Upper lobe of right lung (tissue), 1 donor: Measurements from ENCODE around the gene LDLRAP1. TPM values are rescaled to one million over a fixed set of nuclear protein-coding genes. Genes with fewer than 3 reads are reported as not detected.

Source experiments
- ATAC-seq: fragments of 200-7000 bp; cut with Tn5 transposase; one replicate; pipeline ENCODE4 v1.9.1; 2020; ENCODE audit warnings: mild to moderate bottlenecking, moderate library complexity
- DNase-seq: peaks from one replicate; pipeline ENCODE4 v3.0.0-alpha.2; 2020
- H3K27ac ChIP-seq: fragments of 200-600 bp; one replicate; pipeline ENCODE4 v1.8.0; 2022
- H3K27me3 ChIP-seq: fragments of 200-600 bp; one replicate; pipeline ENCODE4 v1.8.0; 2022; ENCODE audit warnings: mild to moderate bottlenecking
- H3K36me3 ChIP-seq: fragments of 200-600 bp; one replicate; pipeline ENCODE4 v1.8.0; 2022
- H3K4me1 ChIP-seq: fragments of 200-600 bp; one replicate; pipeline ENCODE4 v1.8.0; 2022
- H3K4me3 ChIP-seq: fragments of 200-600 bp; one replicate; pipeline ENCODE4 v1.8.0; 2022; ENCODE audit warnings: mild to moderate bottlenecking
- H3K9me3 ChIP-seq: fragments of 200-600 bp; one replicate; pipeline ENCODE4 v1.8.0; 2022
- CTCF ChIP-seq: fragments of 200-600 bp; IDR thresholded peaks from one replicate; pipeline ENCODE4 v1.8.0; 2022; ENCODE audit warnings: antibody characterized with exemption
- intact Hi-C: fragments of 100-400 bp; cut with DNase I; formaldehyde crosslinking; loops from one replicate; pipeline ENCODE4 v1.11.0; 2022
- total RNA-seq: library from RNA; stranded (reverse); fragmentation: NEBNext Ultra II Directional; extraction: Animal tissue kit (Norgen Biotek cat#: 25700); gene quantifications from one replicate; pipeline ENCODE4 v1.2.1, GENCODE V29; 2021
- donor health status: DM: no; HTN: yes; CAD: no; lungs with severe emphysema.

LDLRAP1 gene
- total RNA-seq, 1 donor from 2014 or later = 35.1 TPM

DNA sequence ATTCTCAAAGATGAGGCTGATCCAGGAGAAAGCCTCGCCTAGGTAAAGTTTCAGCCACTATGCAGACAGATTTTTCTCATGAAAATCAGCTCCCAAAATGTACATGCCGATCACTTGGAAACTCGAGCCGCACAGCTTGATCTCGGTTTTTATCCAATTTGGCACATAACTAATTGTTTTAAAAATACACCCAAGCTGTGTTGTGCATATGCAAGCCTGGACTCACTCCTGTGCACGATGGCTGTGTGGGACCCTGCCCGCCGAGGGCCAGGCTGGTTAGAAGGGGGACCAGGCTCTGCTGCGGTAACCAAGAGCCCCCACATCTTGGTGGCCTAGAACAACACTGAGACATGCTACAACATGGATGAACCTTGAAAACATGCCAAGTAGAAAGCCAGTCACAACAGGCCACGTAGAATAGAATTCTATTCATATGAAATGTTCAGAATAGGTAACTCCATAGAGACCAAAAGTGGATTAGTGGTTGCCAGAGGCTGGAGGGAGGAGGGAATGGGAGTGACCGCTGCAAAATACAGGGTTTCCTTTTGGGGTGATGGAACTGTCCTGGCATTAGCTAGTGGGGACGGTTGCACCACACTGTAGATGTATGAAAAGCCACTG, 16.1 kb upstream of the LDLRAP1 start:
- Histone ChIP-seq H3K4me1 (no peaks in the 10 kb centered on the region), H3K4me3 (no peak overlapping the region), H3K27me3 (no peaks in the 10 kb centered on the region), H3K27ac (no peak overlapping the region), H3K36me3 (no peaks in the 10 kb centered on the region), H3K9me3 (no peaks in the 10 kb centered on the region)
- DNase-seq (no peak), ATAC-seq (no peak)
- TF ChIP-seq CTCF = no peak
- intact Hi-C loops = no loop called here

- H3K27me3 ChIP-seq = no peaks in the 10 kb centered on the region
- intact Hi-C loops = no loop called here
- no peak for TF ChIP-seq CTCF
- no peak overlapping the region for H3K4me3 ChIP-seq
- no peak overlapping the region for H3K27ac ChIP-seq
- ATAC-seq (no peak), DNase-seq (no peak)
- H3K4me1 ChIP-seq = no peaks in the 10 kb centered on the region
- H3K36me3 ChIP-seq = no peaks in the 10 kb centered on the region
- no peaks in the 10 kb centered on the region for H3K9me3 ChIP-seq
Observed at GRCh38 chr1:25527946-25528595, 15.3 kb upstream of the LDLRAP1 start.

DNA sequence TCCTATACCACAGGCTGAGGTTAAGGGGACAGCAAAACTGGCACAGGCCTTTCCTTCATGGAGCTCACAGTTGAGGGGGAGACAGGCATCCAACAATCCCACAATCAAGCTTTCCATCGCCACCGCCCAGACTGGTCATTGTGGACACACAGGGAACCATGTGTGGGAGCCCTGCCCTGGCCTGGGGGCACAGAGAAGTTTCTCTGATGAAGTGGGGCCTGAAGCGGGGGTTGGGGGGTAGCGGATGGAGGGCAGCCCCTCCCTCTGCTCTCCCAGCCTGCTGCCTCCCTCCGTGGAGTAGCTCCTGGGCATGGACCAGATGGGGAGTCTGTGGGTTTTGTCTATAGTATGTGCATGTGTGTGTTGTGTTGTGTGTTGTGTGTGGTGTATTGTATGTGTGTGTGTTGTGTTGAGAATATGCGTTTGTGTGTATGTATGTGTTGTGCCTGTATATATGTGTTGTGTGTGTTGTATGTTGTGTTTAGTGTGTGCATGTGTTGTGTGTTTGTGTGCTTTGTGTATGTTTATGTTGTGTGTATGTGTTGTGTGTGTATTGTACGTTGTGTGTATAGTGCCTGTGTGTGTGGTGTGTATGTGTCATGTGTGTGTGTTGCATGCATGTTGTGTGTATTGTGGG, 14.4 kb upstream of the LDLRAP1 start:
- DNase-seq (no peak), ATAC-seq (no peak)
- H3K4me1 ChIP-seq = no peaks in the 10 kb centered on the region
- no peak overlapping the region for H3K27ac ChIP-seq
- intact Hi-C loops = no loop called here
- TF ChIP-seq CTCF = no peak
- H3K27me3 ChIP-seq = no peaks in the 10 kb centered on the region
- no peak overlapping the region for H3K4me3 ChIP-seq
- H3K9me3 ChIP-seq = no peaks in the 10 kb centered on the region
- H3K36me3 ChIP-seq = no peaks in the 10 kb centered on the region

DNA sequence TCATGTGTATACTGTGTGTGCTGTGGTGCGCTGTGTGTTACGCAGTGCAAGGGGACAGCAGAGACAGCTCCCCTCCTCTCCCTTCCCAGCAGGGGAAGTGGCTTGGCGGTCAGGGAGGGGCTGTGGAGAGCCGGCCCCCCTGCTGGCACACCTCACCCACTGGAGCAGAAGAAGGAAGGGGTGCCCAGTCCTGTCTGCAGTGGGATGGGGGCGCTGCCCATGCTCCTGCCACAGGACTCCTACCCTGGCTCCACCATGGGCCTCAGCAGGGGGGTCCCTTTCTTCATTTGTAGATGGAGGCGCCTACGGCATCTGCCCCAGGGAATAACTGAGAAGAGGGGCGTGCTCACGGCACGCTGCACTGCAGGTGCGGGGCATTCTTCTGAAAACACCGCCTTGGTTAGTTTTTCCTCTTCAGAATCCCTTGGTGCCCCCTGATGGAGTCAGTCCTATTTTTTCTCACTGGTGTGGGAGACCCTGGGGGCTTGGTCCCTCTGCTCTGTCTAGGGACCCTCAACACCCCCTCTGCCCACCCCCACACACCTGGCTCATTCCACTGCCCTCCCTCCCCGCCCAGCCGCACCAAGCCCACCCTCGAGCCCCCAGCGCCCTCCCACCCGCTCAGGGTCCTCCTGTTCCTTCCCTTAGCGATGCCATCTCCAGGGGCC, 13.8 kb upstream of the LDLRAP1 start:
- DNase-seq (no peak), ATAC-seq (peak; percentile 10)
- H3K4me3 ChIP-seq = no peak overlapping the region
- H3K36me3 ChIP-seq = no peaks in the 10 kb centered on the region
- intact Hi-C loops = no loop called here
- no peaks in the 10 kb centered on the region for H3K4me1 ChIP-seq
- no peaks in the 10 kb centered on the region for H3K9me3 ChIP-seq
- no peak overlapping the region for H3K27ac ChIP-seq
- TF ChIP-seq CTCF = no peak
- H3K27me3 ChIP-seq = no peaks in the 10 kb centered on the region

- intact Hi-C loops = no loop called here
- DNase-seq (no peak), ATAC-seq (no peak)
- H3K36me3 ChIP-seq = no peaks in the 10 kb centered on the region
- no peak for TF ChIP-seq CTCF
- H3K4me1 ChIP-seq = no peaks in the 10 kb centered on the region
- H3K27ac ChIP-seq = no peak overlapping the region
- no peak overlapping the region for H3K4me3 ChIP-seq
- H3K9me3 ChIP-seq = no peaks in the 10 kb centered on the region
- no peaks in the 10 kb centered on the region for H3K27me3 ChIP-seq
Observed at GRCh38 chr1:25530186-25531081, 13.0 kb upstream of the LDLRAP1 start.
